IPS-NIHi11 (cell line): Measurements from ENCODE around the gene MAGEA2B.
"Not testable (repeated sequence)": the region's sequence is repeated elsewhere in the genome, so short reads cannot be mapped to it uniquely, and the experiment has no call there.

Experiments
- DNase-seq: peaks from one replicate; pipeline ENCODE4 v3.0.0; 2012; ENCODE audit warnings: mixed read lengths, low spot score

MAGEA2B gene

DNA sequence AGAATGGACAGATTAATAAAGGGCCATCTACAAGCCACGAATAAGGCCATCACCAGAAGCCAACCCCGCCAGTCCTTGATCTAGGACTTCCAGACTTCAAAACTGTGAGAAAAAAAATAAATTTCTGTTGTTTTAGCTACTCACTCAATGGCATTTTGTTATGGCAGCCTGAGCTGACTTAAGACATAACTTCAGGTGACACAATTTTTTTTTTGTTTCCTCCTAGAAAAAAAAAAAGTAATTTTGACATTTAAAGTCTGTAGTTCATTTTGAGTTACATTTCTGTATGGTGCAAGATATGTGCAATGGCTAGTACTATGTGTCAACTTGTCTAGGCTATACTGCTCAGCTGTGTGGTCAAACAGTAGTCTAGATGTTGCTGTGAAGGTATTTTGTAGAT lies 44.5 kb downstream of the MAGEA2B start, which contains the start of gene CSAG3:
Gene CSAG3 (plus strand): TSS at position 301 of the 400 bp plus-strand sequence.
- not testable (repeated sequence) for DNase-seq

DNA sequence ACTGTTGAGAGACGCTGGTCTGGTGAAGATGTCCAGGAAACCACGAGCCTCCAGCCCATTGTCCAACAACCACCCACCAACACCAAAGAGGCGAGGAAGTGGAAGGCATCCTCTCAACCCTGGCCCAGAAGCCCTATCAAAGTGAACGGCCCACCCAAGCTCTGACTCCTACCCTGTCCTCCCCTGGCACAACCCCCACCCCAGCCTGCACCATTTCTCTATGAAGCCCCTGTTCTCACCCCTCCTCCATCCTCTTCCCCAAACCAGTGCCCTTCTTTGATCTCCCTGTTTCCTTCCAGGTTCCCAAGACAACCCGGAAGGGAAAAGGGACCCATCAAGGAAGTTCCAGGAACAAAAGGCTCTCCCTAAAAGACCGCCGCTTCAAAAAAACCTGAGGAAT lies 45.1 kb downstream of the MAGEA2B start:
- not testable (repeated sequence) for DNase-seq

DNA sequence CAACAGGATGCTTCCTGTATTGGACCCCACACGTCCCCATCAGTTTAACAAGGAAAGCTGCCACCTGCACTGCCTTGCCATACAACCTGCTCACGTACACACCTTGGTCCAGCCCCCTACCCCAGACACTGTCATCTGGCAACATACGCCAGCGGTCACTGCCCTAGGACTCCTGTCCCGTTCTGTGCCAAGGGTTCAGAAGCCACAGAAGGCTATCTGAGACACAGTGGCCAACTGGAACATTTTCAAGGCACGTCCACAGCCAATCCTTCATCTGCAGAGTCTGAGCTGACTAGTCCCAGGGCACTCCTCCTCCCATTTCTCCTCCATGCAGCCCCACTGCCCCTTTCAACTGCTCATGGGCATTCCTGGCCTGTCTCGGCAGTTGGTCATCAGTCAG lies 47.2 kb downstream of the MAGEA2B start:
- not testable (repeated sequence) for DNase-seq

GRCh38 chrX:152766562-152766961 lies 52.1 kb downstream of the MAGEA2B start:
- not testable (repeated sequence) for DNase-seq
